Uterus (tissue), 2 donors: ENCODE measurements around the gene TARBP2.

Experiments used
- CTCF ChIP-seq, 4 experiments: fragments of 200-600 bp in 2 of 4; fragments of 450-650 bp in 2 of 4; sonication (generic) in 2 of 4; IDR thresholded peaks; one replicate each; pipeline ENCODE4 v1.5.1; 2016 to 2019; ENCODE audit warnings: antibody characterized with exemption in 4 of 4, mild to moderate bottlenecking in 2 of 4, moderate library complexity in 1 of 4
- POLR2A ChIP-seq, 2 donors: fragments of 450-650 bp; IDR thresholded peaks; one replicate each; pipeline ENCODE4 v1.6.1; 2016; ENCODE audit warnings: antibody characterized with exemption in 2 of 2, mild to moderate bottlenecking in 1 of 2, moderate library complexity in 1 of 2

- TF ChIP-seq CTCF (IDR thresholded peaks at IDR 0.05) (no peak), POLR2A (IDR thresholded peaks at IDR 0.05) (no peak)
Observed at GRCh38 chr12:53504004-53504920, 3.2 kb downstream of the TARBP2 start.
